Measurements from ENCODE around the gene C2orf15. TPM values are rescaled to one million over a fixed set of nuclear protein-coding genes. Genes with fewer than 3 reads are reported as not detected.

C2orf15 gene
- total and polyA plus RNA-seq, 2 donors (not counting 1 experiment from before 2014, with no cell fraction given) = 1.0 to 1.1 TPM

GRCh38 chr2:99104006-99104405 lies 37.5 kb upstream of the C2orf15 start:
- Histone ChIP-seq H3K9me3 (ENCODE audit: control extremely low read depth in 1 of 3, control insufficient read depth in 2 of 3, insufficient read depth in 1 of 3, low read length in 2 of 3) (no peaks in the 10 kb centered on the region), H3K27ac (ENCODE audit: low read length in 2 of 2) (no peak overlapping the region), H3K4me2 (replicated peaks; ENCODE audit: low read depth, low read length, poor library complexity, severe bottlenecking) (no peak overlapping the region), H3K27me3 (replicated peaks in 1 of 4; ENCODE audit: control extremely low read depth in 1 of 4, control insufficient read depth in 3 of 4, insufficient read depth in 4 of 4, low read length in 3 of 4) (no peaks in the 10 kb centered on the region), H2AFZ (ENCODE audit: insufficient read depth, low read depth, low read length, poor library complexity, severe bottlenecking) (no peak overlapping the region), H3K4me3 (ENCODE audit: control extremely low read depth in 1 of 5, extremely low read depth in 1 of 5, insufficient read depth in 1 of 5, low read depth in 2 of 5, low read length in 4 of 5) (no peak overlapping the region), H3K4me1 (ENCODE audit: control insufficient read depth in 2 of 2, insufficient read depth in 2 of 2, low read length in 2 of 2) (no peaks in the 10 kb centered on the region), H3K9ac (ENCODE audit: low read length) (no peak overlapping the region), H3K36me3 (replicated peaks in 1 of 2; ENCODE audit: control extremely low read depth in 1 of 2, control insufficient read depth in 1 of 2, extremely low read depth in 1 of 2, insufficient read depth in 2 of 2, low read length in 1 of 2) (no peaks in the 10 kb centered on the region), H3K79me2 (ENCODE audit: control insufficient read depth, insufficient read depth, low read length) (no peaks in the 10 kb centered on the region), H4K20me1 (ENCODE audit: control insufficient read depth, insufficient read depth, low read length, poor library complexity, severe bottlenecking) (no peaks in the 10 kb centered on the region)
- intact Hi-C loops (cut with micrococcal nuclease) = no loop called here
- POLR2A ChIA-PET = no interaction called here
- DNase-seq (no peak), ATAC-seq (ENCODE audit: low read depth) (no peak)
- TF ChIP-seq CTCF (IDR thresholded peaks at IDR 0.05) = no peak
- no peak for TF ChIP-seq EZH2 (IDR thresholded peaks at IDR 0.05; ENCODE audit: borderline replicate concordance, insufficient read depth, low read depth, low read length, poor library complexity, severe bottlenecking)
- H3K4me1 Mint-ChIP-seq = no peaks in the 10 kb centered on the region
- H3K27me3 Mint-ChIP-seq = no peaks in the 10 kb centered on the region
- no peak overlapping the region for H3K27ac Mint-ChIP-seq
- CTCF ChIA-PET = interaction anchor here (1.4 kb wide), 1 partner anchor 76 kb away, joined by 3 read pairs; no protein-coding TSS in a partner anchor
- H3K9me3 Mint-ChIP-seq (ENCODE audit: insufficient read depth) = no peaks in the 10 kb centered on the region
- WGBS (ENCODE audit: insufficient coverage) = 100% methylated on average over 2 of the region's 2 CpGs
- H3K4me3 Mint-ChIP-seq = no peak overlapping the region

- DNase-seq (no peak), ATAC-seq (ENCODE audit: low read depth) (no peak)
- no peak overlapping the region for H3K27ac ChIP-seq (ENCODE audit: low read length in 2 of 2)
- H3K27me3 ChIP-seq (replicated peaks in 1 of 4; ENCODE audit: control extremely low read depth in 1 of 4, control insufficient read depth in 3 of 4, insufficient read depth in 4 of 4, low read length in 3 of 4) = no peaks in the 10 kb centered on the region
- no peaks in the 10 kb centered on the region for H3K4me1 Mint-ChIP-seq
- no peaks in the 10 kb centered on the region for H3K9me3 Mint-ChIP-seq (ENCODE audit: insufficient read depth)
- H3K4me3 ChIP-seq (ENCODE audit: control extremely low read depth in 1 of 5, extremely low read depth in 1 of 5, insufficient read depth in 1 of 5, low read depth in 2 of 5, low read length in 4 of 5) = no peak overlapping the region
- no peaks in the 10 kb centered on the region for H3K79me2 ChIP-seq (ENCODE audit: control insufficient read depth, insufficient read depth, low read length)
- H3K4me1 ChIP-seq (ENCODE audit: control insufficient read depth in 2 of 2, insufficient read depth in 2 of 2, low read length in 2 of 2) = no peaks in the 10 kb centered on the region
- intact Hi-C loops (cut with micrococcal nuclease) = no loop called here
- no peak overlapping the region for H2AFZ ChIP-seq (ENCODE audit: insufficient read depth, low read depth, low read length, poor library complexity, severe bottlenecking)
- POLR2A ChIA-PET = no interaction called here
- no peaks in the 10 kb centered on the region for H3K36me3 ChIP-seq (replicated peaks in 1 of 2; ENCODE audit: control extremely low read depth in 1 of 2, control insufficient read depth in 1 of 2, extremely low read depth in 1 of 2, insufficient read depth in 2 of 2, low read length in 1 of 2)
- 32% methylated on average over 2 of the region's 2 CpGs for WGBS (ENCODE audit: insufficient coverage)
- CTCF ChIA-PET = interaction anchor here (1.1 kb wide), 1 partner anchor 55 kb away, joined by 4 read pairs; no protein-coding TSS in a partner anchor
- H3K9ac ChIP-seq (ENCODE audit: low read length) = no peak overlapping the region
- H3K9me3 ChIP-seq (ENCODE audit: control extremely low read depth in 1 of 3, control insufficient read depth in 2 of 3, insufficient read depth in 1 of 3, low read length in 2 of 3) = peaks cover 0 to 1% (median 0%) of the 10 kb centered on the region in 3 donors
- H3K27ac Mint-ChIP-seq = no peak overlapping the region
- H3K4me2 ChIP-seq (replicated peaks; ENCODE audit: low read depth, low read length, poor library complexity, severe bottlenecking) = no peak overlapping the region
- TF ChIP-seq EZH2 (IDR thresholded peaks at IDR 0.05; ENCODE audit: borderline replicate concordance, insufficient read depth, low read depth, low read length, poor library complexity, severe bottlenecking) = no peak
- no peak for TF ChIP-seq CTCF (IDR thresholded peaks at IDR 0.05)
- H3K27me3 Mint-ChIP-seq = no peaks in the 10 kb centered on the region
- no peak overlapping the region for H3K4me3 Mint-ChIP-seq
- no peaks in the 10 kb centered on the region for H4K20me1 ChIP-seq (ENCODE audit: control insufficient read depth, insufficient read depth, low read length, poor library complexity, severe bottlenecking)
Observed at GRCh38 chr2:99106913-99107312, 34.6 kb upstream of the C2orf15 start.

Measured in B cell (primary cell).